Measurements from ENCODE around the gene CSNK1A1. TPM values are rescaled to one million over a fixed set of nuclear protein-coding genes. Genes with fewer than 3 reads are reported as not detected.

The CSNK1A1 gene
- total RNA-seq, 1 donor from 2014 or later = 191 TPM

GRCh38 chr5:149500922-149501582 is 50.2 kb downstream of the CSNK1A1 start:
- Histone ChIP-seq H3K4me1 (no peaks in the 10 kb centered on the region), H3K4me3 (no peak overlapping the region), H3K27ac (no peak overlapping the region), H3K9me3 (no peaks in the 10 kb centered on the region), H3K36me3 (peaks cover 97% of the 10 kb centered on the region), H3K27me3 (no peaks in the 10 kb centered on the region)
- peak; percentile 36 for ATAC-seq
- no peak for DNase-seq
- intact Hi-C loops (cut with DNase I) = loop anchor here (10.0 kb wide), 1 partner anchor 56 kb away; no protein-coding TSS in a partner anchor
- TF ChIP-seq CTCF (IDR thresholded peaks at IDR 0.05) = no peak

- ATAC-seq (no peak), DNase-seq (no peak)
- intact Hi-C loops (cut with DNase I) = loop anchor here (10.0 kb wide), 1 partner anchor 46 kb away; no protein-coding TSS in a partner anchor
- Histone ChIP-seq H3K9me3 (no peaks in the 10 kb centered on the region), H3K4me3 (no peak overlapping the region), H3K4me1 (no peaks in the 10 kb centered on the region), H3K36me3 (peaks cover 96% of the 10 kb centered on the region), H3K27me3 (no peaks in the 10 kb centered on the region), H3K27ac (no peak overlapping the region)
- no peak for TF ChIP-seq CTCF (IDR thresholded peaks at IDR 0.05)
These were observed 52.4 kb downstream of the CSNK1A1 start for GRCh38 chr5:149498724-149499336.

- peak overlapping the region; percentile 15 for H3K27ac ChIP-seq
- intact Hi-C loops (cut with DNase I) = loop anchor here (10.0 kb wide), 1 partner anchor 47 kb away; no protein-coding TSS in a partner anchor
These were observed 53.9 kb downstream of the CSNK1A1 start for GRCh38 chr5:149497357-149497756.

GRCh38 chr5:149496917-149497316 is 54.3 kb downstream of the CSNK1A1 start:
- Histone ChIP-seq H3K9me3 (no peaks in the 10 kb centered on the region), H3K36me3 (peaks cover 78% of the 10 kb centered on the region), H3K27ac (no peak overlapping the region), H3K4me1 (no peaks in the 10 kb centered on the region), H3K4me3 (no peak overlapping the region), H3K27me3 (no peaks in the 10 kb centered on the region)
- ATAC-seq = no peak
- DNase-seq = no peak
- TF ChIP-seq CTCF (IDR thresholded peaks at IDR 0.05) = no peak
- intact Hi-C loops (cut with DNase I) = loop anchor here (10.0 kb wide), 1 partner anchor 48 kb away; no protein-coding TSS in a partner anchor

More at GRCh38 chr5:149497357-149497756, 53.9 kb downstream of the CSNK1A1 start:
- Histone ChIP-seq H3K4me3 (no peak overlapping the region), H3K9me3 (no peaks in the 10 kb centered on the region), H3K27me3 (no peaks in the 10 kb centered on the region), H3K36me3 (peaks cover 82% of the 10 kb centered on the region), H3K4me1 (no peaks in the 10 kb centered on the region)
- no peak for ATAC-seq
- DNase-seq = no peak
- TF ChIP-seq CTCF (IDR thresholded peaks at IDR 0.05) = no peak

- no peaks in the 10 kb centered on the region for H3K27me3 ChIP-seq
- DNase-seq (no peak), ATAC-seq (no peak)
- no peak overlapping the region for H3K27ac ChIP-seq
- no peak overlapping the region for H3K4me3 ChIP-seq
- H3K9me3 ChIP-seq = no peaks in the 10 kb centered on the region
- H3K36me3 ChIP-seq = peaks cover 70% of the 10 kb centered on the region
- H3K4me1 ChIP-seq = no peaks in the 10 kb centered on the region
- intact Hi-C loops (cut with DNase I) = loop anchor here (10.0 kb wide), 1 partner anchor 49 kb away; no protein-coding TSS in a partner anchor
- TF ChIP-seq CTCF (IDR thresholded peaks at IDR 0.05) = no peak
These were observed 55.1 kb downstream of the CSNK1A1 start for GRCh38 chr5:149496166-149496565.

Measured in upper lobe of right lung (tissue), 1 donor.